H1 (cell line): Measurements from ENCODE around the gene SCAI. TPM values are rescaled to one million over a fixed set of nuclear protein-coding genes. Genes with fewer than 3 reads are reported as not detected.

Experiments
- ASH2L ChIP-seq: fragments of 200-600, 300-600 bp; sonication (generic); IDR thresholded peaks from one replicate; pipeline ENCODE4 v1.7.1; 2017; ENCODE audit warnings: low read length
- ATF2 ChIP-seq: IDR thresholded peaks from 2 replicates; pipeline ENCODE4 v1.6.1; 2012; ENCODE audit warnings: low read length, inconsistent platforms
- CBX5 ChIP-seq: fragments of 300-800, 300-1000 bp; sonication (generic); IDR thresholded peaks from 2 replicates; pipeline ENCODE4 v1.7.1; 2016; ENCODE audit warnings: antibody characterized with exemption, low read length, low read depth
- CTBP2 ChIP-seq: IDR thresholded peaks from 2 replicates; pipeline ENCODE4 v1.7.0; 2011; ENCODE audit warnings: borderline replicate concordance, mild to moderate bottlenecking, moderate library complexity, mixed read lengths, low read length; ENCODE audit not compliant: insufficient read depth, insufficient read length
- EZH2 ChIP-seq: fragments of 200-600 bp; sonication (generic); IDR thresholded peaks from 2 replicates; pipeline ENCODE4 v1.7.1; 2012; ENCODE audit warnings: low read depth, mild to moderate bottlenecking, moderate library complexity, low read length, inconsistent platforms; ENCODE audit not compliant: severe bottlenecking
- GABPA ChIP-seq: IDR thresholded peaks from 2 replicates; pipeline ENCODE4 v1.6.1; 2011; ENCODE audit warnings: mild to moderate bottlenecking, low read length, moderate library complexity, borderline replicate concordance; ENCODE audit not compliant: insufficient read depth
- JUN ChIP-seq: IDR thresholded peaks from 2 replicates; pipeline ENCODE4 v1.6.1; 2011; ENCODE audit warnings: low read depth, mild to moderate bottlenecking, improper control_type of control experiment, low read length
- MAX ChIP-seq: IDR thresholded peaks from 2 replicates; pipeline ENCODE4 v1.6.1; 2012; ENCODE audit warnings: inconsistent platforms
- PHF8 ChIP-seq: fragments of 200-600 bp; sonication (generic); conservative IDR thresholded peaks from 2 replicates; pipeline ENCODE4 v1.7.1; 2012; ENCODE audit warnings: low read depth, mild to moderate bottlenecking, inconsistent platforms, low read length, moderate library complexity
- POLR2A ChIP-seq, 2 experiments: IDR thresholded peaks; 1 replicate in 1 of 2; 2 replicates in 1 of 2; pipeline ENCODE4 v1.6.1; 2011; ENCODE audit warnings: low read depth in 2 of 2, low read length in 2 of 2, mild to moderate bottlenecking in 2 of 2; ENCODE audit errors: control extremely low read depth in 1 of 2
- SAP30 ChIP-seq: fragments of 300-600 bp; sonication (generic); IDR thresholded peaks from 2 replicates; pipeline ENCODE4 v1.7.1; 2012; ENCODE audit warnings: low read length, moderate library complexity, mild to moderate bottlenecking, inconsistent platforms; ENCODE audit not compliant: insufficient read depth, insufficient replicate concordance
- TCF12 ChIP-seq: IDR thresholded peaks from 2 replicates; pipeline ENCODE4 v1.6.1; 2011; ENCODE audit warnings: low read depth, mild to moderate bottlenecking, low read length
- polyA plus RNA-seq, 7 experiments: library from polyadenylated mRNA; depleted of rRNA in 3 of 7; stranded (reverse) in 5 of 7; unstranded in 2 of 7; fragments of >200 nt in 5 of 7; fragments of 200-250 nt in 2 of 7; gene quantifications; 1 replicate in 5 of 7; 2 replicates in 1 of 7; 4 replicates in 1 of 7; pipeline versions ENCODE4 v1.2.1 to v1.2.3, GENCODE V29; 2011 to 2013; ENCODE audit warnings: missing spikeins in 2 of 7, mixed read lengths in 2 of 7
- total RNA-seq: library from RNA; stranded (reverse); fragmentation: NEBNext Ultra II Directional; extraction: Animal tissue kit (Norgen Biotek cat#: 25700); gene quantifications from 2 replicates; pipeline ENCODE4 v1.2.1, GENCODE V29; 2021

SCAI gene
- total and polyA plus RNA-seq, 2 of the 8 experiments (the other 6 are each of a cell fraction or from before 2014, with no cell fraction given): 6.4 to 19.8 TPM

GRCh38 chr9:124940894-124941678 lies 202.2 kb downstream of the SCAI start, which contains the start of gene GOLGA1 (continued):
- TF ChIP-seq CTBP2 (no peak), ASH2L (peak; percentile 77), EZH2 (no peak), JUN (no peak), PHF8 (peak; percentile 52), CBX5 (no peak), MAX (peak; percentile 78), POLR2A (IDR thresholded peaks at IDR 0.05; ENCODE audit: control extremely low read depth in 1 of 2, low read depth in 2 of 2, low read length in 2 of 2) (peak in 1 of 2 experiments; percentile 47), GABPA (peak; percentile 93), TCF12 (0 out of 2 replicates have a peak, but pooled peaks have one; percentile 45), ATF2 (no peak), SAP30 (no peak)
- TF ChIP-seq, all 59 proteins: peak for 19
